ENCODE data around the gene RPH3AL. TPM values are rescaled to one million over a fixed set of nuclear protein-coding genes. Genes with fewer than 3 reads are reported as not detected.

Gene RPH3AL
- total and polyA plus RNA-seq, 10 of the 15 experiments (the other 5 are each of a cell fraction or from before 2014, with no cell fraction given), result 0.04 to 1.2 (median 0.47) TPM; not detected in 2

DNA sequence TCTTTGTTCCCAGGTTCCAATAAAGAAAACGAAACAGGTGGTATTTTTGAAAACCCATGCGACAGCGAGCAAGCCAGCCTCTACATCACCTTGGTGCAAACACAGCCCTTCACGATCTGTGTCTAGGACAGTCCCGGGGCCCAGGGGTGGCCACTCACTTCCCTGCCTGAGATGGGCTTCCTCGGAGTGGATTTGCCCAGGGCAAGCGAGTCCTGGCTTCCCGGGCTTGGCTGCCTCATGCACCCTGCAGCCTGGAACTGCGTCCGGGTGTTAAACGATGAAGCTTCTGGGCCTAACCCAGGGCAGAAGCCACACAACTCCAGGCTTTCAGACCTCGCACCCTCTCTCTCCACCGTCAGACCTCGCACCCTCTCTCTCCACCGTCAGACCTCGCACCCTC, 66.0 kb downstream of the RPH3AL start (continued):
- TF ChIP-seq NFYA (IDR thresholded peaks at IDR 0.05; ENCODE audit: borderline replicate concordance, low read depth, low read length) (no peak), CBX5 (IDR thresholded peaks at IDR 0.05; ENCODE audit: low read depth) (no peak), RAD51 (IDR thresholded peaks at IDR 0.05) (no peak), WRNIP1 (IDR thresholded peaks at IDR 0.05; ENCODE audit: borderline replicate concordance, low read depth, low read length) (no peak), MEF2B (IDR thresholded peaks at IDR 0.05; ENCODE audit: partially characterized antibody, poor library complexity, severe bottlenecking) (no peak), TCF3 (IDR thresholded peaks at IDR 0.05; ENCODE audit: borderline replicate concordance, insufficient read depth, low read depth, low read length) (no peak), SMAD1 (IDR thresholded peaks at IDR 0.05; ENCODE audit: low read depth, partially characterized antibody) (no peak), MTA3 (IDR thresholded peaks at IDR 0.05; ENCODE audit: borderline replicate concordance, low read length) (no peak), YBX1 (IDR thresholded peaks at IDR 0.05) (no peak), NKRF (conservative IDR thresholded peaks at IDR 0.05) (no peak)

DNA sequence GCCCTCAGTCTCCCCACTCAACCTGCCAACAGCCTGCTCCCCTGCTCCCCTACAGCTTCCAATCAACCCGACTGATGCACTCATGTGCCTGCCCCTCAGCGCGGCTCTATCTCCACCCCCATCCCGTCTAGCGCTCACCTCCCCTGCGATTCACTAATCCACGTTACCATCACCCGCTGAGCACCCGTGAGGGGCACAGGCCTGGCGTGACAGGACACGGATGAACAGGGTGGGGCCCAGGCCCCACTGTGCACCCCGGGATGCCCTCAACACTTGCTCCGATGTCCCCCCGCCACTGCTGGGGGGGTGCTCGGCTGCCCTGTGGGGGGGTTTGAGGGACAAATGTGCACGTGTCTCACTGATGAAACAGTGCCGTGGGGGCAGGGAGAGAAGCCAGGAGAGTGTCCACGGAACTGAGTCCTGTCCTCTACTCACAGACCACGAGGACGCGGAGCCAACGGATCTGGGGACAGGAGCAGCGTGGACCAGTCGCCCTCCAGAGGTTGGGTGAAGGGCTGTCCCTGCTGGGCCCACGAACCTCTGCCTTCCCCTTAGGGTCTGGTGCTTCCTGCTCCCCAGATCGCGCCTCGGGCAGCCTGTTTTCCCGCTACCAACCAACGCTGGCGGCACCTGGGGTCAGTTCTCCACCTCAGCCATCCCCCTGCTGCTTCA, 66.7 kb downstream of the RPH3AL start:
- no peak for DNase-seq (ENCODE audit: low read depth, low spot score)
- Histone ChIP-seq H3K27ac (ENCODE audit: control insufficient read depth, insufficient read depth) (no peak overlapping the region), H3K4me1 (ENCODE audit: control insufficient read depth, insufficient read depth, low read length) (no peaks in the 10 kb centered on the region), H3K9ac (ENCODE audit: control insufficient read depth, insufficient read depth, low read length) (no peak overlapping the region), H3K27me3 (replicated peaks in 1 of 2; ENCODE audit: control insufficient read depth in 2 of 2, insufficient read depth in 2 of 2, low read length in 1 of 2) (no peaks in the 10 kb centered on the region; a peak in 1 of 4 replicates), H3K9me3 (replicated peaks; ENCODE audit: control insufficient read depth, insufficient read depth, low read length) (no peaks in the 10 kb centered on the region), H3K79me2 (ENCODE audit: control insufficient read depth, insufficient read depth, low read length) (no peaks in the 10 kb centered on the region), H2AFZ (ENCODE audit: control insufficient read depth, low read depth, low read length) (no peak overlapping the region), H3K4me2 (ENCODE audit: control insufficient read depth, insufficient read depth) (no peak overlapping the region), H3K36me3 (ENCODE audit: control insufficient read depth in 2 of 2, insufficient read depth in 2 of 2, low read length in 1 of 2) (no peaks in the 10 kb centered on the region), H3K4me3 (no peak overlapping the region), H4K20me1 (ENCODE audit: control insufficient read depth, insufficient read depth) (no peaks in the 10 kb centered on the region)
- ChIA-PET POLR2A (no interaction called here), SMC1A (ENCODE audit: uncharacterized antibody, unreplicated experiment) (no interaction called here), CTCF (no interaction called here), RAD21 (ENCODE audit: unreplicated experiment) (no interaction called here)
- in situ Hi-C loops (cut with MboI) (no loop called here), intact Hi-C loops (cut with micrococcal nuclease; ENCODE audit: unreplicated experiment) (no loop called here)
- no peak for ATAC-seq
- no peak for FAIRE-seq
- 50% methylated on average over 30 of the region's 31 CpGs for WGBS (ENCODE audit: insufficient coverage, insufficient replicate concordance, low lambda C conversion rate, missing lambda C conversion rate)
- BruUV-seq (replicated peaks), result no TSS peak
- TF ChIP-seq HDAC6 (IDR thresholded peaks at IDR 0.05; ENCODE audit: unreplicated experiment), result no peak
- no peak for TF ChIP-seq STAT3 (IDR thresholded peaks at IDR 0.05; ENCODE audit: low read depth, low read length)
- no peak for TF ChIP-seq ZNF207 (IDR thresholded peaks at IDR 0.05; ENCODE audit: borderline replicate concordance)
- TF ChIP-seq ZNF384 (IDR thresholded peaks at IDR 0.05; ENCODE audit: borderline replicate concordance, low read depth, low read length), result no peak
- no peak for TF ChIP-seq BMI1 (IDR thresholded peaks at IDR 0.05; ENCODE audit: borderline replicate concordance)
- no peak for TF ChIP-seq SIX5 (IDR thresholded peaks at IDR 0.05; ENCODE audit: low read depth, low read length, severe bottlenecking)
- TF ChIP-seq ZNF24 (IDR thresholded peaks at IDR 0.05), result no peak
